Measurements from ENCODE around the gene KCTD17. TPM values are rescaled to one million over a fixed set of nuclear protein-coding genes. Genes with fewer than 3 reads are reported as not detected.

The KCTD17 gene
- total RNA-seq, 4 donors from 2014 or later, result 32.4 to 58.0 (median 48.1) TPM

- H3K4me3 ChIP-seq (ENCODE audit: low read depth, poor library complexity, severe bottlenecking), result no peak overlapping the region
- TF ChIP-seq POLR2A (IDR thresholded peaks at IDR 0.05) (no peak), CTCF (IDR thresholded peaks at IDR 0.05) (no peak)
- WGBS, 2 donors, result 67 to 79% methylated on average over 10 to 12 of the region's 12 CpGs
- no peak for DNase-seq (ENCODE audit: low spot score in 2 of 2)
- intact Hi-C loops (cut with DNase I; ENCODE audit: low total_unique reads), result loop anchor here (10.0 kb wide), 1 partner anchor 74 kb away; no protein-coding TSS in a partner anchor
Observed at GRCh38 chr22:37080838-37081237, 29.3 kb downstream of the KCTD17 start.

- intact Hi-C loops (cut with DNase I; ENCODE audit: low total_unique reads), result loop anchor here (10.0 kb wide), 1 partner anchor 72 kb away; no protein-coding TSS in a partner anchor
- TF ChIP-seq CTCF (IDR thresholded peaks at IDR 0.05) (no peak), POLR2A (IDR thresholded peaks at IDR 0.05) (no peak)
- 78 to 89% methylated on average over 9 to 10 of the region's 10 CpGs for WGBS, 2 donors
- H3K4me3 ChIP-seq (ENCODE audit: low read depth, poor library complexity, severe bottlenecking), result no peak overlapping the region
- DNase-seq (ENCODE audit: low spot score in 2 of 2), result no peak
Observed at GRCh38 chr22:37082251-37082873, 30.8 kb downstream of the KCTD17 start.

GRCh38 chr22:37083914-37084313, 32.4 kb downstream of the KCTD17 start:
- 83 to 86% methylated on average over 6 of the region's 6 CpGs for WGBS, 2 donors
- DNase-seq (ENCODE audit: low spot score in 2 of 2), result no peak
- intact Hi-C loops (cut with DNase I; ENCODE audit: low total_unique reads), result loop anchor here (10.0 kb wide), 1 partner anchor 71 kb away; no protein-coding TSS in a partner anchor
- H3K4me3 ChIP-seq (ENCODE audit: low read depth, poor library complexity, severe bottlenecking), result no peak overlapping the region
- TF ChIP-seq CTCF (IDR thresholded peaks at IDR 0.05) (no peak), POLR2A (IDR thresholded peaks at IDR 0.05) (no peak)

- H3K4me3 ChIP-seq (ENCODE audit: low read depth, poor library complexity, severe bottlenecking), result no peak overlapping the region
- WGBS, 2 donors, result 90% methylated on average over 10 of the region's 10 CpGs
- intact Hi-C loops (cut with DNase I; ENCODE audit: low total_unique reads), result loop anchor here (10.0 kb wide), 1 partner anchor 70 kb away; no protein-coding TSS in a partner anchor
- DNase-seq (ENCODE audit: low spot score in 2 of 2), result no peak
- no peak for TF ChIP-seq POLR2A (IDR thresholded peaks at IDR 0.05)
- no peak for TF ChIP-seq CTCF (IDR thresholded peaks at IDR 0.05)
Observed at GRCh38 chr22:37084385-37084784, 32.8 kb downstream of the KCTD17 start.

GRCh38 chr22:37086184-37086583, 34.6 kb downstream of the KCTD17 start:
- intact Hi-C loops (cut with DNase I; ENCODE audit: low total_unique reads), result loop anchor here (10.0 kb wide), 1 partner anchor 69 kb away; no protein-coding TSS in a partner anchor
- 77 to 90% methylated on average over 15 of the region's 15 CpGs for WGBS, 2 donors
- no peak for DNase-seq (ENCODE audit: low spot score in 2 of 2)
- H3K4me3 ChIP-seq (ENCODE audit: low read depth, poor library complexity, severe bottlenecking), result no peak overlapping the region
- no peak for TF ChIP-seq POLR2A (IDR thresholded peaks at IDR 0.05)
- TF ChIP-seq CTCF (IDR thresholded peaks at IDR 0.05), result no peak

All from lower leg skin (tissue), 4 donors.